ENCODE measurements around the gene LAMC3.

LAMC3 gene

DNA sequence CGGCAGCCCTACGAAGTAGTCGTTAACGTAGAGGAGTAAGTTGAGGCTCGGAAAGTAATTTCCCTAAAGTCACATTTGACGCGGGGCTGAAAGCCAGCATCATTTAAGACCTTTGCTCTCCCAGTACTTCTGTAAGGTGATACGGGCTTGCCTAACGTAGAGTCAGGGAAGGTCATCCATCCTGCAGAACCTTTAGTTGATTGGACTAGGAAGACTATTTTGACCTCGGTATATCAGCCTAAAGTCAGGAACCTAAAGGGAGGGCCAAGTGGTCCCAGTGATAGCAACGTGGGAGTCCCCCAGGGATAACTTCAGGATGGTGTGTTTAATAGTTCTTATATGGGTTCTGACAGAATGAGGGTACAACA is 117.1 kb downstream of the LAMC3 start:
- no peak for DNase-seq

DNA sequence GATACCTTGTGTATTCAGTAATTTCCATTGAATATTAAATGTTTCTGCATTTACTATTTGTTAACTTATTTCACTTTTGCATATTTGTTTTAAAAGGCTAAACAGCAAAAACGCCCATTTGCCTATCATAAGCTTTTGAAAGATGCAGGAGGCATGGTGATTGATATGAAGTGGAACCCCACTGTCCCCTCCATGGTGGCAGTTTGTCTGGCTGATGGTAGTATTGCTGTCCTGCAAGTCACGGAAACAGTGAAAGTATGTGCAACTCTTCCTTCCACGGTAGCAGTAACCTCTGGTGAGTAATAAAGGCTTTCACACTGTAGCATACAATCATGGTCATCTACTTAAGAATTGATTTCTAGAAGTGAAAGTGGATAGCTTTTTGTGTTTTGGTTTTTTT is 120.2 kb downstream of the LAMC3 start:
- no peak for DNase-seq

DNA sequence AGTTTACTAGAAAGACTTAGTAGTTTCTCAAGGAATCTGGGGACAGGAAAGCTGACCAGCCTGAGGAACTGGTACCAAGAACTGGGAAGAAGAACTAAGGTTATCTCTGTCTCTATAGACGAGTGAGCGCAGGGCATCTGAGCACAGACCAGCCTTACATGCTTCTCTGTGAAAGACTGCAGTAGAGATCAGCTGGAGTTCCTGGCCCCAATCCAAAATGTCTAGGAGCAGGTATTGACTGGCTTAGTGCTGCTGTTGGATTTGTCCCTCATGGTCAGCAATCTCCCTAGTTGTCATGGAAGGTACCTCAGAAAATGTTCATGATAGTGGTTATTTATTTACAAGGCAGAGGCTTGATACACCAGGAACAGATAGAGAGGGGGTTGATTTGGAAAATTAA is 129.7 kb downstream of the LAMC3 start:
- no peak for DNase-seq

DNA sequence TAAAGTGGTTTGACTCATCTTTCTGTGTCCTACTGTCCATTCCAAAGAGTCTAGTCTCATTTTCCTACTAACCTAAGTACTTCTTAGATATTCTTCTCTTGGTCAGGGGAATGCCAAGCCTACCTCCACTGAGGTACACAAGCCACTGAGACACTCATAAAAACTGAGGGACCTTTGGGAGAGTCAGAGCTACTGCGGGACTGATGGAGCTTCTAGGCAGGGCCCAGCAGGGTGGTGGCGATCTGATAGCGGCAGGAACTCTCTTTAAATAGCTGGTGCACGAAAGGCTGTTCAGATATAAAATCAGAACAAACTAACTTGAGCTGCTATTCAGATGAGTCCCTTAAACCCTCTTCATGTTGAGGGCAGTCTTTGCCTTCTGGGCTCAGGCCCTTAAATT is 131.1 kb downstream of the LAMC3 start:
- no peak for DNase-seq

DNA sequence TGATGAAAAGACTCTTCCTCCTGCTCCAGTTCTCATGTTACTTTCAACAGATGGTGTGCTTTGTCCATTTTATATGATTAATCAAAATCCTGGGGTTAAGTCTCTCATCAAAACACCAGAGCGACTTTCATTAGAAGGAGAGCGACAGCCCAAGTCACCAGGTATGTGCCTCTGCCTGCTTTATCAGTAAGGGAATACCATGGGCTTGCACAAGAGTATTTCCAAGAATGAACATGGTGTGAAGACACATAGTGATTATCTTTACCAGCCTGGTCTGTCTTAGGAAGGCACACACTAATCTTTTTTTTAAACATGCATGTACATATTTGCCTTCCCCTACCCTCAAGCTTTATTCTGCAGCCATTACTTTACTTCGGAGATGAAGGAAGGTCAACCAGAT is 131.6 kb downstream of the LAMC3 start:
- DNase-seq = no peak

DNA sequence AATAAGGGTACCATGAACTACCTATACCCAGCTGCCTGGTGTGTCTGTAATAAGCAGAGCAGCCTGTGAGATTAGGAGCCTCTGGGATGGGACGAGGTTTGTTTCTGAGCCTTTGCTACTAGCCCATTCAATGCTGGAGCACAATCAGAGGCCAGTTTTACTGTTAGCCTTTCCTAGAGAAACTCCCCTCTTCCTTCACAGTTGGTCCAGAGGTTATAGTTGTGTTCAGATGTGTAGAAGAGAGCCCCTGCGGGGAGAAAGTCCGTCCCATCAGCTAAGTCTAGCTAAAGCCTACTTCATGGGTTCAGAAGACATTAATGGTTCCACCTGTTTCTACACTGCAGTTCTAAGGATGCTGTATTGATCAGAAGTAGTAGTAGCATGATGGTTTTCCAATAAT is 133.2 kb downstream of the LAMC3 start:
- no peak for DNase-seq
